GM19035 (cell line): ENCODE results near the gene COX7A2.

Experiments
- ATAC-seq: cut with Tn5 transposase; IDR thresholded peaks from one replicate; pipeline ENCODE4 v1.9.1; 2021; ENCODE audit not compliant: unreplicated experiment

Gene COX7A2

DNA sequence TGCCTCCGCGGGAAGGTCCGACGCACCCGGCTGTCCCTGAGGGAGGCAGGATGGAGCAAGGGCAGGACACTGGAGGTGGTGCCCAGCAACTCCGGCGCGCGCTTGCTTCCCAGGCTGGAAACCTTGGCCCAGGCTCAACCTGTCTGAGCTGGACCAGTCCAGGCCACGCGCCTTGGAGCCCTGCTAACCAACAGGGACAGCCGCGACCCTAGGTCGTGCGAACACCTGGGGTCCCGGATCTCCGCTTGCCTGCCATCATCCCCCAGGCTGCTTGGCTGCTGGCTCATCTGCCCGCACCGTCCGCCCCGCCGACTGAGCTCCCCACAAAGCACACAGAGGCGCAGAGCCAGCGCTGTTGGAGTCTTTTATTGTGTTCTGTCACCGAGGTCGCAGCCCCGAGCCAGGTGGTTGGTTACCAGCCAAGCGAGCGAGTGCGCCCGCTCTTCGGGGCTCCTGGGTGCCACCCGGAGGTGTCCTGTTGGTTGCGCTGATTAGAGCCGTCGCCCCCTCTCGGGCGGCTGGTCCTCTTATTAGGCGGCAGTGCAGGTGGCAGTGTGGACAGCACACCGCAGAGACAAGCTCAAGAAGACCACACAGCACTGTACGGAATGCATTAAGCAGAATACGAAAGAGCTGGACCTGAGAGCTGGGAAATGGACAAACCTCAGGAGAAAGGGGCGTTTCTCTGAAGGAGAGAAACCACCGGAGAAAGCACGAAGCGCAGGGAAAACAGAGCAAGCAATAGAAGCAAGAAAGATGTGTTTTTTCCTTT is 41.5 kb downstream of the COX7A2 start:
- no peak for ATAC-seq

DNA sequence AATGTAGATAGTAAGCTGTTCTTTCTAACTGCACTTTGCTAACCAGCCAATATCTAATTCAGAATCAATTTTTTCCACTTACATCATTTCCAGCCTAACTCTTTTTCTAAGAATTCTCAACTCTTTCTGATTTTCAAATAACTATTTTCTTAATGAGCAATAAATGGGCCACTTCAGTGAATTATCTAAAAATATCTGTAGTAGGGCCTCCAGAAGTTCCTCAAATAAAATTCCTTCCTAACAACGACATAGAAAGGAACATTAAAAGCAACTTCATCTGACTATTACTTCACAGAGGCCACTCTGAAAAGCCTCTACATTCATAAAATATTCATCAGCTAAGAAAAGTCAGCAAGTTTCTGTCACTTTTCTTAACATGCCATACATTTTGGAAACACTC is 42.6 kb downstream of the COX7A2 start:
- no peak for ATAC-seq

GRCh38 chr6:75199889-75200288 is 43.7 kb downstream of the COX7A2 start:
- ATAC-seq = no peak

- no peak for ATAC-seq
Measured at GRCh38 chr6:75196081-75196687, 47.4 kb downstream of the COX7A2 start.

DNA sequence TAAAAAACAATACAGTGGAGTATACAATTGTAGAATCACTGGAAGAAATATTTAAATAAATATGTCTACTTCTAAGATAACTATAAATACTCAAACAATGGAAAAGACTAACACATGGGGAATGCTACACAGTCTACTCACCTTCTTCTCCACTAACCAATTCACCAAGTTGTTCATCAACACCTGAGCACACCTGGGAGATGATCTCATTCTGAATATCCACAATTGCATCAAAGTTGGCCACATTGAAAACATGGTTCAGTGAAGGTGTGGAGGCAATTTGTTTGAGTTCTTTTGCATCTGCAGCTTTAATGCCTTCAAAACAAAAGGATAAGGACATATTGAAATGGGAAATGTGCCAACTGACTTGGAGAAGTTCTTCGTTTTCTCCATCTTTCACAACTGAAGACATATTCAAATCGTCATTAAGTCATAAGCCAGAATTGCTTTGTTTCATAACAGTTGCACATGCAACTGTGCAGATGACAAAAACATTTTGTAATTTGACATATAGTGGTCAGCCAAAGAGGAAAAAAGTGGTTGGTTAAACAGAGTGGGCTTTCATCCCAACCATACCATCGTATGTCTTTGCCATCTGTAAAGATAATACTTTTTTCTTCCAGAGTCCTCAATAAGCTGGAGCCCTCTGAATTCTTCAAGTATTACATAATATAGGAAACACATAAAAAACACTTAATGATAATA is 55.2 kb downstream of the COX7A2 start:
- no peak for ATAC-seq
